ENCODE results near the gene CDA. TPM values are rescaled to one million over a fixed set of nuclear protein-coding genes. Genes with fewer than 3 reads are reported as not detected.

Gene CDA
- total RNA-seq, 2 experiments from 2014 or later = 0.38 to 0.50 TPM

DNA sequence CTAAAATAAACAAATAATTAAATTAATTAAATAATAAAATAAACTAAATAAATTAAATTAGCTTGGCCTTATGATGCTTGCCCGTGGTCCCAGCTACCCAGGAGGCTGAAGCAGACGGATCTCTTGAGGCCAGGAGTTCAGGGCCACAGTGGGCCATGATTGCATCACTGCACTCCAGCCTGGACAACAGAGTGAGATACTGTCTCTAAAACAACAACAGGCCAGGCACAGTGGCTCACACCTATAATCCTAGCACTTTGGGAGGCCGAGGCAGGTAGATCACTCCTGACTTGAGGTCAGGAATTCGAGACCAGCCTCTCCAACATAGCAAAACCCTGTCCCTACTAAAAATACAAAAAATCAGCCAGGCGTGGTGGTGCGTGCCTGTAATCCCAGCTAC, 32.1 kb downstream of the CDA start:
- ChIA-PET CTCF (no interaction called here), POLR2A (no interaction called here)
- H3K27ac Mint-ChIP-seq = no peak overlapping the region
- no peaks in the 10 kb centered on the region for H3K4me1 Mint-ChIP-seq (ENCODE audit: low read depth)
- no peak for TF ChIP-seq CTCF (IDR thresholded peaks at IDR 0.05)
- H3K27me3 ChIP-seq (ENCODE audit: control insufficient read depth in 1 of 2, insufficient read depth in 2 of 2, low read length in 2 of 2) = no peaks in the 10 kb centered on the region
- no peaks in the 10 kb centered on the region for H3K9me3 Mint-ChIP-seq
- H3K27ac ChIP-seq (ENCODE audit: low read depth in 1 of 2, low read length in 2 of 2) = no peak overlapping the region
- no peaks in the 10 kb centered on the region for H3K4me1 ChIP-seq (ENCODE audit: insufficient read depth, low read length)
- H3K4me3 Mint-ChIP-seq = no peak overlapping the region
- H3K9me3 ChIP-seq (ENCODE audit: control insufficient read depth in 1 of 2, insufficient read depth in 1 of 2, low read length in 2 of 2) = no peaks in the 10 kb centered on the region
- H3K36me3 Mint-ChIP-seq (ENCODE audit: low read depth) = no peaks in the 10 kb centered on the region
- no peak for ATAC-seq (ENCODE audit: poor library complexity)
- peaks cover 18% of the 10 kb centered on the region for H3K27me3 Mint-ChIP-seq
- no peak for DNase-seq
- H3K36me3 ChIP-seq (ENCODE audit: insufficient read depth, low read length) = no peaks in the 10 kb centered on the region
- no peak overlapping the region for H3K4me3 ChIP-seq (ENCODE audit: low read length)
- intact Hi-C loops (cut with DNase I, micrococcal nuclease) = no loop called here

DNA sequence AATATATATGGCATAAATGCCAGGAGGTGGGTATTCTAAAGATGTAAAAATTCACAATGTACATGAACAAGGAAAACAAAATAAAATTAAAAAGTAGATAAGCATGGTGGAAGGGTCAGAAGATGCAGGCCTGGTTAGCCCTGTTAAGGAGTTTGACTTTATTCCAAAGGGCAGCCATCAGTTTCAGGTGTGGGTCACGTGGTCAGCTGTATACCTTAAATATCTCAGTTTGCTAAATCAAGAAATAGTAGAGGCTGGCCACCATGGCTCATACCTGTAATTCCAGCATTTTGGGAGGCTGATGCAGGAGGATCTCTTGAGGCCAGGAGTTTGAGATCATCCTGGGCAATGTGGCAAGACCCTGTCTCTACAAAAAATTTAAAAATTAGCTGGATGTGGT, 35.8 kb downstream of the CDA start:
- Mint-ChIP-seq H3K4me1 (ENCODE audit: low read depth) (no peaks in the 10 kb centered on the region), H3K9me3 (no peaks in the 10 kb centered on the region), H3K27me3 (peaks cover 37% of the 10 kb centered on the region), H3K27ac (no peak overlapping the region), H3K4me3 (no peak overlapping the region), H3K36me3 (ENCODE audit: low read depth) (no peaks in the 10 kb centered on the region)
- Histone ChIP-seq H3K9me3 (ENCODE audit: control insufficient read depth in 1 of 2, insufficient read depth in 1 of 2, low read length in 2 of 2) (no peaks in the 10 kb centered on the region), H3K4me1 (ENCODE audit: insufficient read depth, low read length) (no peaks in the 10 kb centered on the region), H3K4me3 (ENCODE audit: low read length) (no peak overlapping the region), H3K27me3 (ENCODE audit: control insufficient read depth in 1 of 2, insufficient read depth in 2 of 2, low read length in 2 of 2) (no peaks in the 10 kb centered on the region), H3K36me3 (ENCODE audit: insufficient read depth, low read length) (no peaks in the 10 kb centered on the region), H3K27ac (ENCODE audit: low read depth in 1 of 2, low read length in 2 of 2) (no peak overlapping the region)
- TF ChIP-seq CTCF (IDR thresholded peaks at IDR 0.05) = no peak
- POLR2A ChIA-PET = no interaction called here
- intact Hi-C loops (cut with DNase I, micrococcal nuclease) = no loop called here
- CTCF ChIA-PET = no interaction called here
- no peak for DNase-seq
- ATAC-seq (ENCODE audit: poor library complexity) = no peak

GRCh38 chr1:20625176-20626097, 36.5 kb downstream of the CDA start:
- H3K4me3 Mint-ChIP-seq = no peak overlapping the region
- no peaks in the 10 kb centered on the region for H3K9me3 Mint-ChIP-seq
- ATAC-seq (ENCODE audit: poor library complexity) = no peak
- H3K36me3 Mint-ChIP-seq (ENCODE audit: low read depth) = no peaks in the 10 kb centered on the region
- H3K4me1 Mint-ChIP-seq (ENCODE audit: low read depth) = no peaks in the 10 kb centered on the region
- Histone ChIP-seq H3K4me1 (ENCODE audit: insufficient read depth, low read length) (no peaks in the 10 kb centered on the region), H3K27ac (ENCODE audit: low read depth in 1 of 2, low read length in 2 of 2) (no peak overlapping the region), H3K36me3 (ENCODE audit: insufficient read depth, low read length) (no peaks in the 10 kb centered on the region), H3K4me3 (ENCODE audit: low read length) (no peak overlapping the region), H3K27me3 (ENCODE audit: control insufficient read depth in 1 of 2, insufficient read depth in 2 of 2, low read length in 2 of 2) (no peaks in the 10 kb centered on the region), H3K9me3 (ENCODE audit: control insufficient read depth in 1 of 2, insufficient read depth in 1 of 2, low read length in 2 of 2) (no peaks in the 10 kb centered on the region)
- no peak for TF ChIP-seq CTCF (IDR thresholded peaks at IDR 0.05)
- intact Hi-C loops (cut with DNase I, micrococcal nuclease) = no loop called here
- CTCF ChIA-PET = interaction anchor here (0.6 kb wide), 1 partner anchor 78 kb away, joined by 3 read pairs; no protein-coding TSS in a partner anchor
- H3K27ac Mint-ChIP-seq = no peak overlapping the region
- peaks cover 33% of the 10 kb centered on the region for H3K27me3 Mint-ChIP-seq
- no peak for DNase-seq
- POLR2A ChIA-PET = no interaction called here
